ENCODE results near the gene NGLY1. TPM values are rescaled to one million over a fixed set of nuclear protein-coding genes. Genes with fewer than 3 reads are reported as not detected.

The NGLY1 gene
- total RNA-seq, 4 donors from 2014 or later, result 29.2 to 41.9 (median 35.9) TPM

GRCh38 chr3:25820816-25821486 is 37.7 kb upstream of the NGLY1 start:
- ATAC-seq (ENCODE audit: low FRiP score) (no peak), DNase-seq (ENCODE audit: low spot score) (no peak)
- no peak for TF ChIP-seq CTCF (IDR thresholded peaks at IDR 0.05)

DNA sequence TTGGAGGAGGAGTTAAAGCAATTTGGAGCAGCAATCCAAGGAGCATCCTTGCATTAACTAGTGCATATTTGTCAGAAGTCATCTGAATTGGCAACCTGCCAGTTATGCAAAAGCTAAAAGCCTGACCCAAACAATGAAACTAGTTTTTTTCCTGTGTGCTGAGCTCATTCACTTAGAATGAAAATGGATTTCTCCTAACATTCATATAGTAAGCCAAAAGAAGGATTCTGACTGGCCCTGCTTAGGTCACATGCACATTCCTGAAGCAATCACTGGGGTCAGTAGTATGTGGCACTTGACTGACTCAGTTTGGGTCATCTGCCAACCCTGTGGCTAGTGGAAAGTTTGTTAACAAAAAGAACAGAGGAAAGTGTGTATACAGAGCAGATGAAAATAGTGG is 37.1 kb upstream of the NGLY1 start:
- ATAC-seq (ENCODE audit: low FRiP score) (no peak), DNase-seq (ENCODE audit: low spot score) (no peak)
- no peak for TF ChIP-seq CTCF (IDR thresholded peaks at IDR 0.05)

GRCh38 chr3:25818335-25818734 is 35.1 kb upstream of the NGLY1 start:
- ATAC-seq (ENCODE audit: low FRiP score), result no peak
- TF ChIP-seq CTCF (IDR thresholded peaks at IDR 0.05), result no peak
- no peak for DNase-seq (ENCODE audit: low spot score)

- no peak for ATAC-seq (ENCODE audit: low FRiP score)
- DNase-seq (ENCODE audit: low spot score), result no peak
- TF ChIP-seq CTCF (IDR thresholded peaks at IDR 0.05), result no peak
These were observed 34.4 kb upstream of the NGLY1 start for GRCh38 chr3:25817638-25818037.

- ATAC-seq (ENCODE audit: low FRiP score) (no peak), DNase-seq (ENCODE audit: low spot score) (no peak)
- no peak for TF ChIP-seq CTCF (IDR thresholded peaks at IDR 0.05)
These were observed 33.9 kb upstream of the NGLY1 start for GRCh38 chr3:25817107-25817506.

- no peak for TF ChIP-seq CTCF (IDR thresholded peaks at IDR 0.05)
- no peak for DNase-seq (ENCODE audit: low spot score)
- no peak for ATAC-seq (ENCODE audit: low FRiP score)
These were observed 29.4 kb upstream of the NGLY1 start for GRCh38 chr3:25812644-25813043.

DNA sequence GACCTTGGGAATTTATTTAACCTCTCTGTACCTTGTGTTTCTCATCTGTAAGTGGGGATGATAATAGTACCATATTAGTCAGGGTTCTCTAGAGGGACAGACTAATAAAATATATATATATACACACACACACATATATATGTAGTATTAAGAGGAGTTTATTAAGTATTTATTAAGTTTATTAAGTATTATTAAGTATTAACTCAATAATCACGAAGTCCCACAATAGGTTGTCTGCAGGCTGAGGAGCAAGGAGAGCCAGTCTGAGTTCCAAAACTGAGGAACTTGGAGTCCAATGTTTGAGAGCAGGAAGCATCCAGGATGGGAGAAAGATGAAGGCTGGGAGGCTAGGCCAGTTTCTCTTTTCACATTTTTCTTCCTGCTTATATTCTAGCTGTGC is 21.4 kb upstream of the NGLY1 start:
- DNase-seq (ENCODE audit: low spot score), result no peak
- ATAC-seq (ENCODE audit: low FRiP score), result no peak
- TF ChIP-seq CTCF (IDR thresholded peaks at IDR 0.05), result no peak
